ENCODE measurements around the gene UNC5B.

Gene UNC5B

GRCh38 chr10:71212318-71213126 is at the start of gene UNC5B:
Gene UNC5B (plus strand): TSS chr10:71212570. CDS start chr10:71212986, 416 bp downstream.
- peak; percentile 91 for DNase-seq (ENCODE audit: low read depth)

GRCh38 chr10:71173466-71173865 is 38.9 kb upstream of the UNC5B start:
- no peak for DNase-seq (ENCODE audit: low read depth)

GRCh38 chr10:71176661-71177060 is 35.7 kb upstream of the UNC5B start:
- DNase-seq (ENCODE audit: low read depth): no peak

- DNase-seq (ENCODE audit: low read depth): no peak
These were observed 34.6 kb upstream of the UNC5B start for GRCh38 chr10:71177651-71178199.

GRCh38 chr10:71178880-71179279 is 33.5 kb upstream of the UNC5B start:
- no peak for DNase-seq (ENCODE audit: low read depth)

- DNase-seq (ENCODE audit: low read depth): no peak
These were observed 33.0 kb upstream of the UNC5B start for GRCh38 chr10:71179382-71179781.

GRCh38 chr10:71184421-71184820 is 27.9 kb upstream of the UNC5B start:
- DNase-seq (ENCODE audit: low read depth): no peak

GRCh38 chr10:71185209-71185608 is 27.2 kb upstream of the UNC5B start:
- DNase-seq (ENCODE audit: low read depth): no peak

GRCh38 chr10:71187197-71187596 is 25.2 kb upstream of the UNC5B start:
- DNase-seq (ENCODE audit: low read depth): no peak

- DNase-seq (ENCODE audit: low read depth): peak; percentile 54
These were observed 24.8 kb upstream of the UNC5B start for GRCh38 chr10:71187600-71187999.

GRCh38 chr10:71188201-71188600 is 24.2 kb upstream of the UNC5B start:
- no peak for DNase-seq (ENCODE audit: low read depth)

- DNase-seq (ENCODE audit: low read depth): no peak
These were observed 21.4 kb upstream of the UNC5B start for GRCh38 chr10:71191019-71191418.

GRCh38 chr10:71191551-71192076 is 20.8 kb upstream of the UNC5B start:
- no peak for DNase-seq (ENCODE audit: low read depth)

GRCh38 chr10:71193516-71193915 is 18.9 kb upstream of the UNC5B start:
- DNase-seq (ENCODE audit: low read depth): no peak

- DNase-seq (ENCODE audit: low read depth): no peak
These were observed 14.4 kb upstream of the UNC5B start for GRCh38 chr10:71197955-71198354.

- DNase-seq (ENCODE audit: low read depth): no peak
These were observed 10.5 kb upstream of the UNC5B start for GRCh38 chr10:71201849-71202248.

GRCh38 chr10:71202314-71202713 is 10.1 kb upstream of the UNC5B start:
- no peak for DNase-seq (ENCODE audit: low read depth)

- no peak for DNase-seq (ENCODE audit: low read depth)
These were observed 9.2 kb upstream of the UNC5B start for GRCh38 chr10:71203124-71203523.

GRCh38 chr10:71203716-71204115 is 8.7 kb upstream of the UNC5B start:
- no peak for DNase-seq (ENCODE audit: low read depth)

- DNase-seq (ENCODE audit: low read depth): no peak
These were observed 7.6 kb upstream of the UNC5B start for GRCh38 chr10:71204746-71205145.

- no peak for DNase-seq (ENCODE audit: low read depth)
These were observed 6.9 kb upstream of the UNC5B start for GRCh38 chr10:71205468-71205867.

- no peak for DNase-seq (ENCODE audit: low read depth)
These were observed 5.5 kb upstream of the UNC5B start for GRCh38 chr10:71206911-71207310.

- DNase-seq (ENCODE audit: low read depth): no peak
These were observed 4.8 kb upstream of the UNC5B start for GRCh38 chr10:71207578-71207977.

- no peak for DNase-seq (ENCODE audit: low read depth)
These were observed 3.0 kb upstream of the UNC5B start for GRCh38 chr10:71209352-71209715.

Measured in fibroblast of gingiva (primary cell).